ENCODE data around the gene KCNQ1. TPM values are rescaled to one million over a fixed set of nuclear protein-coding genes. Genes with fewer than 3 reads are reported as not detected.

Gene KCNQ1
- total RNA-seq, 1 experiment from 2014 or later = 2.5 TPM

DNA sequence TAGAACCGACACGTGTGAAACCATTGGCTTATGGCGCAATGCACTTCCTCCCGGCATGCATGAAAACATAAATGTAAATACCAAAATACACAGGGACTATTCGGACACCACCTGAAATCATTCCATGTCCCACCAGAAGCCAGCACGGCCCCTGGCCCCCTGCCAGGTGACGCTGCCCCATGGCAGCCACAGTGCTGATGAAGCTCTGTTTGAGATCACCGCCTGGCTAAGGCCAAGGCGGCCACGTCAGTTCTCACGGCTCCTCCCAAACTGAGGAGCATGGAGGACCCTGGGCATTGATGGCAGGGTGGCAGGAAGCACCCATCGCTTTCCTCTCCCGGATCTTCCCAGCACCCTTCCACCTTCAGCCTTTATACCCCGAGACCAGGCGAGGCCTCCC lies 351.3 kb downstream of the KCNQ1 start:
- H3K4me3 Mint-ChIP-seq = no peak overlapping the region
- ATAC-seq (no peak), DNase-seq (ENCODE audit: low spot score) (peak; percentile 8)
- peaks cover 75% of the 10 kb centered on the region for H3K27me3 Mint-ChIP-seq (ENCODE audit: low read depth)
- H3K9me3 Mint-ChIP-seq = peaks cover 9% of the 10 kb centered on the region
- 0 out of 2 replicates have a peak, but pooled peaks cover 4% of the 10 kb centered on the region for H3K4me1 Mint-ChIP-seq
- H3K27ac Mint-ChIP-seq = no peak overlapping the region
- CTCF ChIA-PET = no interaction called here
- POLR2A ChIA-PET = no interaction called here
- TF ChIP-seq SOX15 (CRISPR knock-in tag; IDR thresholded peaks at IDR 0.05) = no peak
- TF ChIP-seq NR1H2 (CRISPR knock-in tag; IDR thresholded peaks at IDR 0.05) = no peak
- TF ChIP-seq TEAD1 (CRISPR knock-in tag; IDR thresholded peaks at IDR 0.05) = no peak
- no peak for TF ChIP-seq TCF7 (CRISPR knock-in tag; IDR thresholded peaks at IDR 0.05; ENCODE audit: low read depth)
- TF ChIP-seq ZNF263 (CRISPR knock-in tag; IDR thresholded peaks at IDR 0.05; ENCODE audit: low read depth) = no peak
- no peak for TF ChIP-seq CBFB (CRISPR knock-in tag; IDR thresholded peaks at IDR 0.05; ENCODE audit: low read depth)
- no peak for TF ChIP-seq CREM (CRISPR knock-in tag; IDR thresholded peaks at IDR 0.05)
- H3K36me3 Mint-ChIP-seq = peaks cover 7% of the 10 kb centered on the region

DNA sequence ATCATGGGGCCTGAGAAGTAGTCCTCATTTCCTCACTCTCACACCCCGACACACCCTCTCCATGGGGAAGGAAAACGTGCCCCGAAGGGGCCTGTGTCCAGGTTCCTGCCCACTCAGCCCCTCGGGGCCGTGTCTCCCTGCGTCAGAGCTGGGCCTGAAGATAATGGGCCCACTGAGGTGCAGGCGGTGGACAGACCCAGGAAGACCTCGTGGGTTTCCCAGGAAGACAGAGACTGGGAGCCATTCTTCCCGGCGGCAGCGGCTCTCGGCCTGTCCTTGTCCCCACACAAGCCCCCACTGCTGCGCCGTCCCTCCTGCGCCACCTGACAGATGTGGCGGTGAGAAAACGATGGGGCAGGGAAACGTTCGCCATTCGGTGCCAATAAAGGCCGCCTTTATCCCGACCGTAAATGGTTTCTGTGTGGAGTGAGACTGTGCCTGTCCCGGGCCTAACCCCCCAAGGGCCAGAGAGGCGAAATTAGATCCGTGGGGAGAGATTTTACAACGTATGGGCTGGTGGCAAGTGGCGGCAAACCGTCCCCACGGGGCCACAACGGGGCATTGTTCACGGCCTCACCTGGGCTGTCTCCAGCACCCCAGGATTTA lies 351.8 kb downstream of the KCNQ1 start:
- POLR2A ChIA-PET = no interaction called here
- peak; percentile 9 for DNase-seq (ENCODE audit: low spot score)
- peaks cover 78% of the 10 kb centered on the region for H3K27me3 Mint-ChIP-seq (ENCODE audit: low read depth)
- H3K36me3 Mint-ChIP-seq = peaks cover 7% of the 10 kb centered on the region
- peaks cover 9% of the 10 kb centered on the region for H3K9me3 Mint-ChIP-seq
- no peak for ATAC-seq
- TF ChIP-seq ZNF232 (CRISPR knock-in tag; IDR thresholded peaks at IDR 0.05) (no peak), FOXK1 (CRISPR knock-in tag; IDR thresholded peaks at IDR 0.05) (no peak), ZBTB21 (CRISPR knock-in tag; IDR thresholded peaks at IDR 0.05; ENCODE audit: borderline replicate concordance) (no peak), SMAD4 (CRISPR knock-in tag; IDR thresholded peaks at IDR 0.05) (no peak), ESRRA (CRISPR knock-in tag; IDR thresholded peaks at IDR 0.05; ENCODE audit: borderline replicate concordance) (no peak), SP1 (CRISPR knock-in tag; conservative IDR thresholded peaks at IDR 0.05) (no peak)
- TF ChIP-seq, protein P1, sequence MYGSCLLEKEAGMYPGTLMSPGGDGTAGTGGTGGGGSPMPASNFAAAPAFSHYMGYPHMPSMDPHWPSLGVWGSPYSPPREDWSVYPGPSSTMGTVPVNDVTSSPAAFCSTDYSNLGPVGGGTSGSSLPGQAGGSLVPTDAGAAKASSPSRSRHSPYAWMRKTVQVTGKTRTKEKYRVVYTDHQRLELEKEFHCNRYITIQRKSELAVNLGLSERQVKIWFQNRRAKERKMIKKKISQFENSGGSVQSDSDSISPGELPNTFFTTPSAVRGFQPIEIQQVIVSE (CRISPR knock-in tag; IDR thresholded peaks at IDR 0.05; ENCODE audit: borderline replicate concordance) = no peak
- TF ChIP-seq, protein P2, sequence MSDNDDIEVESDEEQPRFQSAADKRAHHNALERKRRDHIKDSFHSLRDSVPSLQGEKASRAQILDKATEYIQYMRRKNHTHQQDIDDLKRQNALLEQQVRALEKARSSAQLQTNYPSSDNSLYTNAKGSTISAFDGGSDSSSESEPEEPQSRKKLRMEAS (CRISPR knock-in tag; IDR thresholded peaks at IDR 0.05) = no peak
- H3K4me1 Mint-ChIP-seq = 0 out of 2 replicates have a peak, but pooled peaks cover 4% of the 10 kb centered on the region
- CTCF ChIA-PET = no interaction called here
- no peak overlapping the region for H3K4me3 Mint-ChIP-seq
- H3K27ac Mint-ChIP-seq = no peak overlapping the region

DNA sequence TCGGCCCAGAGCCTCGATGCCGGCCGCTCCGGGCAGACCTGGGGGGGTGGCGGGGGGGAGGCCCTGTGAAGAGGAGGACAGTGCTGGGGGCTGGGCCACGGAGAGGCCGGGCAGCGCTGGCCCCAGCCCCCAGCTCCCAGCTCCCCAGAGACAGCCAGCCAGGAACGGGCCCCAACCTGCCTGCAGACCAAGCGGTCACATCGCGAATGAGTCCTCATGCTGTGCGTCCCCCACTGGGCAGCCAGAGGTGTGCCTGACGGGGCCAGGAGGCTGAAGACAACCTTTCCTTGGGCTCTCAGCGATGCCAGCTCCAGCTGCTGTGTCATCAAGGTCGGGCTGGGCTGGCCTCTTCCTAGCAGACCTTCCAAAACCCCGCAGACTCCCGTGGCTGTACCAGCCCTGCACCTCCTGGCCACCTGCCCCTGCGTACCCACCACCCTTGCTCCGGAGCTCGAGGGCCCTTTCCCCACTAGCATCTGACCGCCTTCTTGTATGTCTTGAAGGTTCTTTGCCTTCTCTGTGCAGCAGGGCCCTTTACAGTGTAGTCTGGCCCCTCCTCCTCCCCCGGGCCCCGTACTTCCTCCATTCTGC lies 352.4 kb downstream of the KCNQ1 start:
- no peak for ATAC-seq
- Mint-ChIP-seq H3K27me3 (ENCODE audit: low read depth) (peaks cover 78% of the 10 kb centered on the region), H3K4me1 (0 out of 2 replicates have a peak, but pooled peaks cover 2% of the 10 kb centered on the region), H3K36me3 (peaks cover 7% of the 10 kb centered on the region), H3K27ac (no peak overlapping the region), H3K4me3 (no peak overlapping the region), H3K9me3 (peaks cover 9% of the 10 kb centered on the region)
- CTCF ChIA-PET = no interaction called here
- POLR2A ChIA-PET = no interaction called here
- DNase-seq (ENCODE audit: low spot score) = peak; percentile 10
- TF ChIP-seq SMAD4 (CRISPR knock-in tag; IDR thresholded peaks at IDR 0.05) (no peak), ZBTB21 (CRISPR knock-in tag; IDR thresholded peaks at IDR 0.05; ENCODE audit: borderline replicate concordance) (no peak), PRRX2 (CRISPR knock-in tag; IDR thresholded peaks at IDR 0.05) (no peak), HMGA2 (CRISPR knock-in tag; IDR thresholded peaks at IDR 0.05) (no peak), ZNF396 (CRISPR knock-in tag; IDR thresholded peaks at IDR 0.05; ENCODE audit: borderline replicate concordance) (no peak), FOXJ3 (CRISPR knock-in tag; IDR thresholded peaks at IDR 0.05; ENCODE audit: borderline replicate concordance) (no peak), TEAD1 (CRISPR knock-in tag; IDR thresholded peaks at IDR 0.05) (no peak), IRF2 (CRISPR knock-in tag; IDR thresholded peaks at IDR 0.05; ENCODE audit: borderline replicate concordance, low read depth) (no peak), ELF4 (CRISPR knock-in tag; IDR thresholded peaks at IDR 0.05; ENCODE audit: low read depth) (no peak), ZNF121 (CRISPR knock-in tag; IDR thresholded peaks at IDR 0.05) (no peak)
- TF ChIP-seq, protein P3, sequence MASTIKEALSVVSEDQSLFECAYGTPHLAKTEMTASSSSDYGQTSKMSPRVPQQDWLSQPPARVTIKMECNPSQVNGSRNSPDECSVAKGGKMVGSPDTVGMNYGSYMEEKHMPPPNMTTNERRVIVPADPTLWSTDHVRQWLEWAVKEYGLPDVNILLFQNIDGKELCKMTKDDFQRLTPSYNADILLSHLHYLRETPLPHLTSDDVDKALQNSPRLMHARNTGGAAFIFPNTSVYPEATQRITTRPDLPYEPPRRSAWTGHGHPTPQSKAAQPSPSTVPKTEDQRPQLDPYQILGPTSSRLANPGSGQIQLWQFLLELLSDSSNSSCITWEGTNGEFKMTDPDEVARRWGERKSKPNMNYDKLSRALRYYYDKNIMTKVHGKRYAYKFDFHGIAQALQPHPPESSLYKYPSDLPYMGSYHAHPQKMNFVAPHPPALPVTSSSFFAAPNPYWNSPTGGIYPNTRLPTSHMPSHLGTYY (CRISPR knock-in tag; IDR thresholded peaks at IDR 0.05) = no peak
- TF ChIP-seq, protein P4, sequence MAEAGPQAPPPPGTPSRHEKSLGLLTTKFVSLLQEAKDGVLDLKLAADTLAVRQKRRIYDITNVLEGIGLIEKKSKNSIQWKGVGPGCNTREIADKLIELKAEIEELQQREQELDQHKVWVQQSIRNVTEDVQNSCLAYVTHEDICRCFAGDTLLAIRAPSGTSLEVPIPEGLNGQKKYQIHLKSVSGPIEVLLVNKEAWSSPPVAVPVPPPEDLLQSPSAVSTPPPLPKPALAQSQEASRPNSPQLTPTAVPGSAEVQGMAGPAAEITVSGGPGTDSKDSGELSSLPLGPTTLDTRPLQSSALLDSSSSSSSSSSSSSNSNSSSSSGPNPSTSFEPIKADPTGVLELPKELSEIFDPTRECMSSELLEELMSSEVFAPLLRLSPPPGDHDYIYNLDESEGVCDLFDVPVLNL (CRISPR knock-in tag; IDR thresholded peaks at IDR 0.05; ENCODE audit: borderline replicate concordance, low read depth) = no peak
- TF ChIP-seq, protein P5, sequence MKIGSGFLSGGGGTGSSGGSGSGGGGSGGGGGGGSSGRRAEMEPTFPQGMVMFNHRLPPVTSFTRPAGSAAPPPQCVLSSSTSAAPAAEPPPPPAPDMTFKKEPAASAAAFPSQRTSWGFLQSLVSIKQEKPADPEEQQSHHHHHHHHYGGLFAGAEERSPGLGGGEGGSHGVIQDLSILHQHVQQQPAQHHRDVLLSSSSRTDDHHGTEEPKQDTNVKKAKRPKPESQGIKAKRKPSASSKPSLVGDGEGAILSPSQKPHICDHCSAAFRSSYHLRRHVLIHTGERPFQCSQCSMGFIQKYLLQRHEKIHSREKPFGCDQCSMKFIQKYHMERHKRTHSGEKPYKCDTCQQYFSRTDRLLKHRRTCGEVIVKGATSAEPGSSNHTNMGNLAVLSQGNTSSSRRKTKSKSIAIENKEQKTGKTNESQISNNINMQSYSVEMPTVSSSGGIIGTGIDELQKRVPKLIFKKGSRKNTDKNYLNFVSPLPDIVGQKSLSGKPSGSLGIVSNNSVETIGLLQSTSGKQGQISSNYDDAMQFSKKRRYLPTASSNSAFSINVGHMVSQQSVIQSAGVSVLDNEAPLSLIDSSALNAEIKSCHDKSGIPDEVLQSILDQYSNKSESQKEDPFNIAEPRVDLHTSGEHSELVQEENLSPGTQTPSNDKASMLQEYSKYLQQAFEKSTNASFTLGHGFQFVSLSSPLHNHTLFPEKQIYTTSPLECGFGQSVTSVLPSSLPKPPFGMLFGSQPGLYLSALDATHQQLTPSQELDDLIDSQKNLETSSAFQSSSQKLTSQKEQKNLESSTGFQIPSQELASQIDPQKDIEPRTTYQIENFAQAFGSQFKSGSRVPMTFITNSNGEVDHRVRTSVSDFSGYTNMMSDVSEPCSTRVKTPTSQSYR (CRISPR knock-in tag; IDR thresholded peaks at IDR 0.05) = no peak
- TF ChIP-seq, protein P6, sequence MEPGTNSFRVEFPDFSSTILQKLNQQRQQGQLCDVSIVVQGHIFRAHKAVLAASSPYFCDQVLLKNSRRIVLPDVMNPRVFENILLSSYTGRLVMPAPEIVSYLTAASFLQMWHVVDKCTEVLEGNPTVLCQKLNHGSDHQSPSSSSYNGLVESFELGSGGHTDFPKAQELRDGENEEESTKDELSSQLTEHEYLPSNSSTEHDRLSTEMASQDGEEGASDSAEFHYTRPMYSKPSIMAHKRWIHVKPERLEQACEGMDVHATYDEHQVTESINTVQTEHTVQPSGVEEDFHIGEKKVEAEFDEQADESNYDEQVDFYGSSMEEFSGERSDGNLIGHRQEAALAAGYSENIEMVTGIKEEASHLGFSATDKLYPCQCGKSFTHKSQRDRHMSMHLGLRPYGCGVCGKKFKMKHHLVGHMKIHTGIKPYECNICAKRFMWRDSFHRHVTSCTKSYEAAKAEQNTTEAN (CRISPR knock-in tag; IDR thresholded peaks at IDR 0.05) = no peak

Data from WTC11 (cell line).